ENCODE data around the gene GMDS.

DNA sequence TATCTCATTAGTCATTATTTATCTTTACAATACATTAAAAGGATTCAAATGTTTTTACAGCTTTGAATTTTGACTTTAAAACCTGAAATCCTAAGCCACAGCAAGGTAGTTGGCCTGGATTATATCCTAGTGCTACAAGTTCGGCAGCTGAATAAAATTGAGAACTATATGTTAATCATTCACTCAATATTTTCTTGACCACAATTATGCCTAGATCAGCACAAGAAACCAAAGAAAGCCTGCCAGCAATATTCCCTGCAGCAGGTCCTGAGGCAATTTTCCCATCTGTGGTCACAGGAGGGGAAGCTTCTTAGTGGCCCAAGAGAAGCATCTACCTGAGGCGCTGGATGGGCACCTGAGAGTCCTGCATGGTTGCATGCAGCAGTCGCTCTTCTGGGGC lies 183.5 kb downstream of the GMDS start:
- TF ChIP-seq, protein P1, sequence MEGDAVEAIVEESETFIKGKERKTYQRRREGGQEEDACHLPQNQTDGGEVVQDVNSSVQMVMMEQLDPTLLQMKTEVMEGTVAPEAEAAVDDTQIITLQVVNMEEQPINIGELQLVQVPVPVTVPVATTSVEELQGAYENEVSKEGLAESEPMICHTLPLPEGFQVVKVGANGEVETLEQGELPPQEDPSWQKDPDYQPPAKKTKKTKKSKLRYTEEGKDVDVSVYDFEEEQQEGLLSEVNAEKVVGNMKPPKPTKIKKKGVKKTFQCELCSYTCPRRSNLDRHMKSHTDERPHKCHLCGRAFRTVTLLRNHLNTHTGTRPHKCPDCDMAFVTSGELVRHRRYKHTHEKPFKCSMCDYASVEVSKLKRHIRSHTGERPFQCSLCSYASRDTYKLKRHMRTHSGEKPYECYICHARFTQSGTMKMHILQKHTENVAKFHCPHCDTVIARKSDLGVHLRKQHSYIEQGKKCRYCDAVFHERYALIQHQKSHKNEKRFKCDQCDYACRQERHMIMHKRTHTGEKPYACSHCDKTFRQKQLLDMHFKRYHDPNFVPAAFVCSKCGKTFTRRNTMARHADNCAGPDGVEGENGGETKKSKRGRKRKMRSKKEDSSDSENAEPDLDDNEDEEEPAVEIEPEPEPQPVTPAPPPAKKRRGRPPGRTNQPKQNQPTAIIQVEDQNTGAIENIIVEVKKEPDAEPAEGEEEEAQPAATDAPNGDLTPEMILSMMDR (conservative IDR thresholded peaks at IDR 0.05 in 1 of 2, IDR thresholded peaks at IDR 0.05 in 1 of 2; ENCODE audit: low read depth in 1 of 2, low read length in 2 of 2): no peak
- TF ChIP-seq EZH2 (IDR thresholded peaks at IDR 0.05; ENCODE audit: low read length, missing control alignments): no peak

Measured in fibroblast of lung (primary cell).